HFFc6 (cell line): ENCODE data around the gene FGGY. TPM values are rescaled to one million over a fixed set of nuclear protein-coding genes. Genes with fewer than 3 reads are reported as not detected.
"Not testable (repeated sequence)": the region's sequence is repeated elsewhere in the genome, so short reads cannot be mapped to it uniquely, and the experiment has no call there.

Source experiments
- DNase-seq: peaks from one replicate; pipeline ENCODE4 v3.0.0-alpha.2; 2018
- H3K27ac Mint-ChIP-seq: 2 replicates; pipeline ENCODE4 v1.8.0; 2020; ENCODE audit warnings: mild to moderate bottlenecking, mixed read lengths
- H3K27me3 Mint-ChIP-seq: 2 replicates; pipeline ENCODE4 v1.8.0; 2021; ENCODE audit warnings: mild to moderate bottlenecking, moderate library complexity, mixed read lengths; ENCODE audit not compliant: insufficient read depth
- H3K36me3 Mint-ChIP-seq: 2 replicates; pipeline ENCODE4 v1.8.0; 2021; ENCODE audit warnings: low read depth, mixed read lengths
- H3K4me1 Mint-ChIP-seq: 2 replicates; pipeline ENCODE4 v1.8.0; 2020; ENCODE audit warnings: low read depth, mixed read lengths
- H3K4me3 Mint-ChIP-seq: 2 replicates; pipeline ENCODE4 v1.8.0; 2020; ENCODE audit warnings: mild to moderate bottlenecking, moderate library complexity, mixed read lengths
- H3K9me3 Mint-ChIP-seq: 2 replicates; pipeline ENCODE4 v1.8.0; 2020; ENCODE audit warnings: mild to moderate bottlenecking, mixed read lengths
- total RNA-seq, 6 experiments: library from RNA; stranded (reverse); fragmentation: NEBNext Ultra II Directional; extraction: Animal tissue kit (Norgen Biotek cat#: 25700); gene quantifications; 2 replicates in 1 of 6; 3 replicates in 5 of 6; pipeline ENCODE4 v1.2.3, GENCODE V29; 2021
- TF ChIP-seq, protein P1 (sequence below): fragments of 200-600 bp; sonication (generic); IDR thresholded peaks from 2 replicates; pipeline ENCODE4 v1.5.0; 2021; ENCODE audit warnings: antibody characterized with exemption, mild to moderate bottlenecking

FGGY gene
- total RNA-seq, 6 experiments from 2014 or later: 16.4 to 20.1 (median 18.7) TPM

- Mint-ChIP-seq H3K27me3 (no peaks in the 10 kb centered on the region), H3K27ac (no peak overlapping the region), H3K4me3 (no peak overlapping the region), H3K36me3 (peaks cover 42% of the 10 kb centered on the region), H3K4me1 (peaks cover 54% of the 10 kb centered on the region), H3K9me3 (peaks cover 15% of the 10 kb centered on the region)
- no peak for DNase-seq
- TF ChIP-seq, protein P1, sequence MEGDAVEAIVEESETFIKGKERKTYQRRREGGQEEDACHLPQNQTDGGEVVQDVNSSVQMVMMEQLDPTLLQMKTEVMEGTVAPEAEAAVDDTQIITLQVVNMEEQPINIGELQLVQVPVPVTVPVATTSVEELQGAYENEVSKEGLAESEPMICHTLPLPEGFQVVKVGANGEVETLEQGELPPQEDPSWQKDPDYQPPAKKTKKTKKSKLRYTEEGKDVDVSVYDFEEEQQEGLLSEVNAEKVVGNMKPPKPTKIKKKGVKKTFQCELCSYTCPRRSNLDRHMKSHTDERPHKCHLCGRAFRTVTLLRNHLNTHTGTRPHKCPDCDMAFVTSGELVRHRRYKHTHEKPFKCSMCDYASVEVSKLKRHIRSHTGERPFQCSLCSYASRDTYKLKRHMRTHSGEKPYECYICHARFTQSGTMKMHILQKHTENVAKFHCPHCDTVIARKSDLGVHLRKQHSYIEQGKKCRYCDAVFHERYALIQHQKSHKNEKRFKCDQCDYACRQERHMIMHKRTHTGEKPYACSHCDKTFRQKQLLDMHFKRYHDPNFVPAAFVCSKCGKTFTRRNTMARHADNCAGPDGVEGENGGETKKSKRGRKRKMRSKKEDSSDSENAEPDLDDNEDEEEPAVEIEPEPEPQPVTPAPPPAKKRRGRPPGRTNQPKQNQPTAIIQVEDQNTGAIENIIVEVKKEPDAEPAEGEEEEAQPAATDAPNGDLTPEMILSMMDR: no peak
Measured at GRCh38 chr1:59492500-59492899, 195.6 kb downstream of the FGGY start.

- H3K36me3 Mint-ChIP-seq: peaks cover 41% of the 10 kb centered on the region
- no peaks in the 10 kb centered on the region for H3K27me3 Mint-ChIP-seq
- peaks cover 15% of the 10 kb centered on the region for H3K9me3 Mint-ChIP-seq
- TF ChIP-seq, protein P1: no peak
- H3K4me1 Mint-ChIP-seq: peaks cover 55% of the 10 kb centered on the region
- H3K4me3 Mint-ChIP-seq: no peak overlapping the region
- no peak for DNase-seq
- no peak overlapping the region for H3K27ac Mint-ChIP-seq
Measured at GRCh38 chr1:59494145-59494833, 197.4 kb downstream of the FGGY start.

- H3K4me3 Mint-ChIP-seq, DNase-seq, H3K27ac Mint-ChIP-seq, H3K27me3 Mint-ChIP-seq: not testable (repeated sequence)
- Mint-ChIP-seq H3K36me3 (peaks cover 29% of the 10 kb centered on the region), H3K4me1 (peaks cover 48% of the 10 kb centered on the region), H3K9me3 (peaks cover 15% of the 10 kb centered on the region)
Measured at GRCh38 chr1:59496156-59496555, 199.3 kb downstream of the FGGY start.

DNA sequence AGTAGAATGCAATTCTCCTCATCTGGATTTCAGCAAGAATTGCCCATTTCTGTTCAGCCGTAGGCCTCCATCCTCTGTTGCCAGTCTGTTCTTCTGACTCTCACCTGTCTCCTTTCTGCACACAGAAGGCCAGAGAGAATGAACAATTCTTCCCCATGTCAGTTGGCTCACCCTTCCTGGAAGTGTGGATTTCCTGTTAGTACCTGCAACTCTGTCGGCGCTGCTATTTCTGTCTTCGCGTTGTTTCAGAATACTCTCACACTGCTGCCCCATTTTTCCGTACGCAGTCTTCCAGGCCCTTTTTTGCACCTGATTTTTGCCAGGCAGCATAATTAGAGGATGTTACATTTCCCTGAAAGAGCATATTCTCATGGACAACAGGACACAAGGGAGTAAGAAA, 200.7 kb downstream of the FGGY start:
- TF ChIP-seq, protein P1: no peak
- Mint-ChIP-seq H3K36me3 (peaks cover 16% of the 10 kb centered on the region), H3K4me3 (no peak overlapping the region), H3K9me3 (peaks cover 8% of the 10 kb centered on the region), H3K27ac (no peak overlapping the region), H3K27me3 (no peaks in the 10 kb centered on the region), H3K4me1 (peaks cover 42% of the 10 kb centered on the region)
- DNase-seq: no peak

DNA sequence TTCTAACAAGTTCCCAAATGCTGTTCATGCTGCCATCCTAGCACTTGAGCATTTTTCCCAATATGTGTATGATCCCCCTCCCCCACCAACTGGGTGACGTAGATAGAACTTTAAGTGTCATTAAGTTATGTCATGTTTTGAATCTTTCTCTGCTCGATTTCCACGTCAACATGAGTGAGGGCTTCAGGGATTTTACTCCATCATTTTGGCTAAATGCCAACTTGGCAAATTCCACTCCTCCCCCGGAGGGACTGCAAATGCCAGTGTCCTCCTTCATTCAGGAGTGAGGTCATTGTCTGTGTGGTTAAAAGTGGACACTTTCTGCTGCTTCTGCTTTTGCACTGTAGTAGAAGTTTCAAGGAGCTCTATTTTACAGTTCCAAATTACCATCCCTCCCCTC, 201.7 kb downstream of the FGGY start:
- peaks cover 10% of the 10 kb centered on the region for H3K36me3 Mint-ChIP-seq
- DNase-seq: peak; percentile 31
- TF ChIP-seq, protein P1: no peak
- H3K4me3 Mint-ChIP-seq: no peak overlapping the region
- H3K27ac Mint-ChIP-seq: no peak overlapping the region
- peaks cover 7% of the 10 kb centered on the region for H3K9me3 Mint-ChIP-seq
- peaks cover 33% of the 10 kb centered on the region for H3K4me1 Mint-ChIP-seq
- H3K27me3 Mint-ChIP-seq: no peaks in the 10 kb centered on the region

DNA sequence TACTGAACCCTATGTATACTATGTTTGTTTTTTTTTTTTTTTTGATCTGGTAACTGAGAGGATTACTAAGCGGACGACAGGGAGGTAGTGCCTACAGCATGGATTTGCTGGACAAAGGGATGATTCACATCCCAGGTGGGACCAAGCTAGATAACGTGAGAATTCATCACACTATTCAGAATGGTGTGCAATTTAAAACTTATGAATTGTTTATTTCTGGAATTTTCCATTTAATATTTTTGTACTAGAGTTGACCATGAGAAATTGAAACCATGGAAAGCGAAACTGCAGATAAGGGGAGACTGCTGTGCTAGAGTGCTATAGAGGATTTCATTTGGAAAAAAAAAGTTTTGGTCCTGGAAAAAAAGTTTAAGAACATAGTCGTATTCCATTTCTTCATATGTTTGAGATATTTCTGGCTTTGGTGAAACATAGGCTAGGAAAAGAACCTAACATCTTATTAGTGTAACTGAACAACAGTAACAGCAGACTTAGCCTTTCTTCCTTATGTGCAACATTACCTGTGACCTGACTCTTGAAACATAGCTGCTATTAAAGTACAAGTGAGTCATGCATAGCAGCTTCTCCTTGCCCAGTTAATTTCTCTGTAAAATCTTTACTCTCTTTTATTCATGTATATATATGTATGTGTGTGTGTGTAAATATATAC, 202.5 kb downstream of the FGGY start:
- H3K4me1 Mint-ChIP-seq: peaks cover 28% of the 10 kb centered on the region
- no peaks in the 10 kb centered on the region for H3K27me3 Mint-ChIP-seq
- H3K36me3 Mint-ChIP-seq: peaks cover 10% of the 10 kb centered on the region
- no peak overlapping the region for H3K4me3 Mint-ChIP-seq
- no peak overlapping the region for H3K27ac Mint-ChIP-seq
- TF ChIP-seq, protein P1: no peak
- peaks cover 7% of the 10 kb centered on the region for H3K9me3 Mint-ChIP-seq
- no peak for DNase-seq
